Fibroblast of the aortic adventitia (primary cell): ENCODE measurements around the gene SLC18B1. TPM values are rescaled to one million over a fixed set of nuclear protein-coding genes. Genes with fewer than 3 reads are reported as not detected.
"Not testable (repeated sequence)": the region's sequence is repeated elsewhere in the genome, so short reads cannot be mapped to it uniquely, and the experiment has no call there.

Source experiments
- DNase-seq: peaks from one replicate; pipeline ENCODE4 v3.0.0-alpha.2; 2010; ENCODE audit warnings: low read depth
- H3K4me3 ChIP-seq: 2 replicates; pipeline ENCODE4 v1.5.1; 2011; ENCODE audit warnings: low read depth, mild to moderate bottlenecking, control low read depth, low read length, moderate library complexity
- total RNA-seq: library from RNA; depleted of rRNA; stranded (reverse); fragments of >200 nt; gene quantifications from 2 replicates; pipeline ENCODE4 v1.2.3, GENCODE V29; 2012; ENCODE audit warnings: low replicate concordance
- TF ChIP-seq, protein P1 (sequence below): IDR thresholded peaks from 2 replicates; pipeline ENCODE4 v1.5.1; 2011; ENCODE audit warnings: mild to moderate bottlenecking, low read length, control low read depth, inconsistent platforms; ENCODE audit not compliant: insufficient read depth

Gene SLC18B1
- total RNA-seq, 1 donor: 17.8 TPM

- TF ChIP-seq, protein P1, sequence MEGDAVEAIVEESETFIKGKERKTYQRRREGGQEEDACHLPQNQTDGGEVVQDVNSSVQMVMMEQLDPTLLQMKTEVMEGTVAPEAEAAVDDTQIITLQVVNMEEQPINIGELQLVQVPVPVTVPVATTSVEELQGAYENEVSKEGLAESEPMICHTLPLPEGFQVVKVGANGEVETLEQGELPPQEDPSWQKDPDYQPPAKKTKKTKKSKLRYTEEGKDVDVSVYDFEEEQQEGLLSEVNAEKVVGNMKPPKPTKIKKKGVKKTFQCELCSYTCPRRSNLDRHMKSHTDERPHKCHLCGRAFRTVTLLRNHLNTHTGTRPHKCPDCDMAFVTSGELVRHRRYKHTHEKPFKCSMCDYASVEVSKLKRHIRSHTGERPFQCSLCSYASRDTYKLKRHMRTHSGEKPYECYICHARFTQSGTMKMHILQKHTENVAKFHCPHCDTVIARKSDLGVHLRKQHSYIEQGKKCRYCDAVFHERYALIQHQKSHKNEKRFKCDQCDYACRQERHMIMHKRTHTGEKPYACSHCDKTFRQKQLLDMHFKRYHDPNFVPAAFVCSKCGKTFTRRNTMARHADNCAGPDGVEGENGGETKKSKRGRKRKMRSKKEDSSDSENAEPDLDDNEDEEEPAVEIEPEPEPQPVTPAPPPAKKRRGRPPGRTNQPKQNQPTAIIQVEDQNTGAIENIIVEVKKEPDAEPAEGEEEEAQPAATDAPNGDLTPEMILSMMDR: no peak
- H3K4me3 ChIP-seq: no peak overlapping the region
- DNase-seq: no peak
Observed at GRCh38 chr6:132785936-132786335, 12.5 kb downstream of the SLC18B1 start.

DNA sequence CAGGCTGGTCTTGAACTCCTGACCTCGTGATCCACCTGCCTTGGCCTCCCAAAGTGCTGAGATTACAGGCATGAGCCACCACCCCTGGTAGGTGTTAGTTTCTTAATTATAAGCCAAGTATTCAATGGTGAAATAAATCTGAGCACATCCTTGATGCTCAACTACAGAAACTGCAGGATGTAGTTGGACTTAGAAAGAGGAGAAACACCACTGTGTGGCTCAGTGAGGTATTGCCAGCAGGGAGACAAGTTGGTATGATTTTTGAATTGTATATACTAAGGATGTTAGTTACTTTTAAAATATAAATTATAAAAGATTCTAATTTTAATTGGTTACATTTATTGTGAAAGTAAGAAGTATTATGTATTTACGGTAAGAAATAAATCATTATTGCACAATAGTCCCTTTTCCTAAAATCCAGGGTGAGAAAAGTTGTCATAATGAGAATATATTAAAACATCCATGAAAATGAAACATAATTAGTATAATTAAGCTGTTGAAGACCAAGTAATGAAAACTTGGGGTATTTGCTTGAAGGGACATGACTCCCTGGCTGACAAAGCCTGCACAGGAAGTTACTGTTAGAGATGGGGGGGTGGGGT is 17.6 kb downstream of the SLC18B1 start:
- peak; percentile 52 for DNase-seq
- TF ChIP-seq, protein P1: peak; percentile 69
- H3K4me3 ChIP-seq: no peak overlapping the region

GRCh38 chr6:132777881-132778280 is 20.6 kb downstream of the SLC18B1 start:
- H3K4me3 ChIP-seq, DNase-seq: not testable (repeated sequence)

- no peak overlapping the region for H3K4me3 ChIP-seq
- TF ChIP-seq, protein P1: peak; percentile 7
- no peak for DNase-seq
Observed at GRCh38 chr6:132768051-132768517, 30.4 kb downstream of the SLC18B1 start.

GRCh38 chr6:132765560-132765959 is 32.9 kb downstream of the SLC18B1 start:
- TF ChIP-seq, protein P1: no peak
- DNase-seq: no peak
- no peak overlapping the region for H3K4me3 ChIP-seq

- H3K4me3 ChIP-seq: no peak overlapping the region
- DNase-seq: peak; percentile 89
- TF ChIP-seq, protein P1: no peak
Observed at GRCh38 chr6:132764370-132764769, 34.1 kb downstream of the SLC18B1 start.

GRCh38 chr6:132763269-132763668 is 35.2 kb downstream of the SLC18B1 start:
- TF ChIP-seq, protein P1: no peak
- DNase-seq: no peak
- H3K4me3 ChIP-seq: no peak overlapping the region
